K562 (cell line): ENCODE data around the gene STARD13. TPM values are rescaled to one million over a fixed set of nuclear protein-coding genes. Genes with fewer than 3 reads are reported as not detected.

Experiments used
- ATAC-seq: fragments of 200-7000 bp; cut with Tn5 transposase; 3 replicates; pipeline ENCODE4 v1.9.1; 2020; ENCODE audit warnings: moderate library complexity
- BruUV-seq: library from RNA; stranded (reverse); fragments of 400-500 nt; replicated peaks from 2 replicates; lab custom pipeline; 2021; lab: Mats Ljungman, UMichigan
- CTCF ChIA-PET: fragments of 300-600 bp; formaldehyde crosslinking; extraction: SDS; loops from one replicate; lab custom pipeline; 2021; ENCODE audit warnings: low intra/inter-chr PET ratio; lab: Yijun Ruan, JAX
- POLR2A ChIA-PET: fragments of 300-600, 350-650 bp; sonication (Branson Sonifier 250); formaldehyde crosslinking; extraction: SDS; loops from one replicate; lab custom pipeline; 2021; ENCODE audit warnings: antibody characterized with exemption, inconsistent platforms; lab: Yijun Ruan, JAX
- DNase-seq, 4 experiments: peaks; one replicate each; pipeline versions ENCODE4 v3.0.0 to v3.0.0-alpha.2; 2011 to 2018; ENCODE audit warnings: low spot score in 3 of 4, mixed read lengths in 3 of 4; ENCODE audit errors: extremely low read depth in 1 of 4
- FAIRE-seq: peaks from 2 replicates; lab custom pipeline; 2011; peaks lifted over from hg19 to GRCh38; lab: Jason Lieb, UNC
- H2AFZ ChIP-seq: 2 replicates; pipeline ENCODE4 v1.6.0; 2011; ENCODE audit warnings: low read depth, low read length, control low read depth, inconsistent platforms
- H3K27ac ChIP-seq: fragments of 200-600 bp; 3 replicates; pipeline ENCODE4 v1.8.0; 2011; ENCODE audit warnings: low read depth, mild to moderate bottlenecking, control low read depth, inconsistent platforms, low read length, moderate library complexity, mixed read lengths; ENCODE audit errors: extremely low read depth
- H3K27me3 ChIP-seq, 2 experiments: fragments of 300-600 bp in 1 of 2; 2 replicates in 1 of 2; 3 replicates in 1 of 2; pipeline versions ENCODE4 v1.6.0 to v1.8.0; 2011; ENCODE audit warnings: inconsistent platforms in 2 of 2, low read length in 2 of 2, mild to moderate bottlenecking in 1 of 2, mixed read lengths in 1 of 2, moderate library complexity in 1 of 2; ENCODE audit not compliant: control insufficient read depth in 2 of 2, insufficient read depth in 2 of 2
- H3K36me3 ChIP-seq: fragments of 300-600 bp; 3 replicates; pipeline ENCODE4 v1.8.0; 2011; ENCODE audit warnings: mild to moderate bottlenecking, low read length, inconsistent platforms; ENCODE audit not compliant: control insufficient read depth, insufficient read depth
- H3K4me1 ChIP-seq, 2 experiments: fragments of 200-600 bp in 1 of 2; replicated peaks in 1 of 2; 2 replicates in 1 of 2; 3 replicates in 1 of 2; pipeline versions ENCODE4 v1.5.1 to v1.8.0; 2011; ENCODE audit warnings: inconsistent platforms in 2 of 2, low read length in 2 of 2, mild to moderate bottlenecking in 1 of 2, mixed read lengths in 1 of 2, moderate library complexity in 1 of 2; ENCODE audit not compliant: control insufficient read depth in 2 of 2, insufficient read depth in 2 of 2
- H3K4me2 ChIP-seq: 2 replicates; pipeline ENCODE4 v1.6.1; 2011; ENCODE audit warnings: low read length, control low read depth, inconsistent platforms, mixed read lengths; ENCODE audit not compliant: insufficient read depth
- H3K4me3 ChIP-seq: fragments of 200-600 bp; sonication (generic), shearing (Covaris generic); 2 replicates; pipeline ENCODE4 v1.5.1; 2016; ENCODE audit warnings: control low read depth, inconsistent platforms
- H3K79me2 ChIP-seq: fragments of 200-600 bp; 3 replicates; pipeline ENCODE4 v1.8.0; 2011; ENCODE audit warnings: low read length, inconsistent platforms; ENCODE audit not compliant: control insufficient read depth, insufficient read depth
- H3K9ac ChIP-seq, 2 experiments: 2 replicates each; pipeline versions ENCODE4 v1.6.0 to v1.6.1; 2011; ENCODE audit warnings: low read depth in 2 of 2, low read length in 2 of 2, control low read depth in 1 of 2, inconsistent platforms in 1 of 2, mild to moderate bottlenecking in 1 of 2, mixed read lengths in 1 of 2; ENCODE audit not compliant: insufficient read depth in 1 of 2
- H3K9me1 ChIP-seq: one replicate; pipeline ENCODE4 v1.6.0; 2011; ENCODE audit warnings: inconsistent platforms, mild to moderate bottlenecking, low read length, moderate library complexity; ENCODE audit not compliant: control insufficient read depth, insufficient read depth
- H3K9me3 ChIP-seq: replicated peaks from 2 replicates; pipeline ENCODE4 v1.5.1; 2011; ENCODE audit warnings: low read depth, low read length, inconsistent platforms; ENCODE audit not compliant: control insufficient read depth, insufficient read depth
- H4K20me1 ChIP-seq: replicated peaks from 2 replicates; pipeline ENCODE4 v1.6.1; 2011; ENCODE audit warnings: low read length, inconsistent platforms, mixed read lengths; ENCODE audit not compliant: control insufficient read depth, insufficient read depth
- BRD4 ChIP-seq: fragments of 200-600 bp; sonication (generic); IDR thresholded peaks from 2 replicates; pipeline ENCODE4 v1.6.1; 2017; ENCODE audit warnings: inconsistent platforms
- CGGBP1 ChIP-seq: fragments of 250-450 bp; sonication (Bioruptor Pico); IDR thresholded peaks from 2 replicates; pipeline ENCODE4 v1.9.0; 2021; ENCODE audit warnings: mild to moderate bottlenecking
- CHCHD3 ChIP-seq: fragments of 250-450 bp; sonication (Bioruptor Pico); IDR thresholded peaks from 2 replicates; pipeline ENCODE4 v2.1.2; 2022; ENCODE audit warnings: mild to moderate bottlenecking
- CREBBP ChIP-seq: IDR thresholded peaks from one replicate; pipeline ENCODE4 v1.6.1; 2012; ENCODE audit warnings: low read depth, mild to moderate bottlenecking, control low read depth, inconsistent platforms, low read length
- GABPA ChIP-seq: fragments of 200-800 bp; sonication (Bioruptor generic); conservative IDR thresholded peaks from 2 replicates; pipeline ENCODE4 v1.6.1; 2016; ENCODE audit warnings: low read depth, missing genetic modification characterization, missing compliant biosample characterization
- KDM2B ChIP-seq: fragments of 250-450 bp; sonication (Bioruptor Pico); IDR thresholded peaks from 2 replicates; pipeline ENCODE4 v1.8.0; 2021; ENCODE audit warnings: mild to moderate bottlenecking, moderate library complexity
- MBD1 ChIP-seq: fragments of 250-450 bp; sonication (Bioruptor Pico); IDR thresholded peaks from 2 replicates; pipeline ENCODE4 v1.8.0; 2022; ENCODE audit warnings: inconsistent platforms
- POLR3A ChIP-seq: IDR thresholded peaks from 2 replicates; pipeline ENCODE4 v1.6.1; 2011; ENCODE audit warnings: borderline replicate concordance, mild to moderate bottlenecking, moderate library complexity; ENCODE audit not compliant: insufficient read length, insufficient read depth; ENCODE audit errors: extremely low read depth
- RFX5 ChIP-seq: IDR thresholded peaks from 2 replicates; pipeline ENCODE4 v1.6.1; 2011; ENCODE audit warnings: low read depth, mild to moderate bottlenecking, improper control_type of control experiment, low read length
- ZMIZ1 ChIP-seq, 2 experiments: fragments of 150-350 bp in 1 of 2; IDR thresholded peaks; 2 replicates each; pipeline ENCODE4 v1.6.1; 2012 to 2016; ENCODE audit warnings: low read depth in 2 of 2, low read length in 2 of 2, mild to moderate bottlenecking in 1 of 2, moderate library complexity in 1 of 2
- ZNF445 ChIP-seq: fragments of 250-450 bp; sonication (Bioruptor Pico); IDR thresholded peaks from 2 replicates; pipeline ENCODE4 v1.4.0; 2020; ENCODE audit warnings: low read depth, mild to moderate bottlenecking, moderate library complexity
- WGBS: fragments of 100-300 bp; shearing (Covaris generic); methylation state at CpG from one replicate; pipeline ENCODE4 v1.1.6; 2016; ENCODE audit warnings: low coverage, mixed read lengths; ENCODE audit not compliant: insufficient coverage; ENCODE audit errors: missing lambda C conversion rate; 5-methylcytosine and 5-hydroxymethylcytosine counted together
- in situ Hi-C: fragments of 300-500 bp; cut with MboI; formaldehyde crosslinking; loops from 4 replicates; pipeline ENCODE4 v1.15.0; 2018; ENCODE audit warnings: inconsistent platforms, mixed read lengths
- intact Hi-C: fragments of 100-400 bp; cut with micrococcal nuclease; formaldehyde crosslinking; loops from 2 replicates; pipeline ENCODE4 v1.14.2; 2022
- polyA plus RNA-seq, 8 experiments: library from polyadenylated mRNA; depleted of rRNA in 4 of 8; stranded (reverse) in 5 of 8; unstranded in 3 of 8; fragments of >200 nt; fragmentation: Nextera tagmentation in 2 of 8; fragmentation: Illumina TruSeq in 1 of 8; extraction: Ambion mirVana in 2 of 8; extraction: Trizol in 1 of 8; gene quantifications; 2 replicates each; pipeline versions ENCODE4 v1.2.1 to v1.2.3, GENCODE V29; 2011 to 2014; ENCODE audit warnings: inconsistent platforms in 1 of 8, missing spikeins in 1 of 8
- total RNA-seq, 7 experiments: library from RNA; depleted of rRNA in 6 of 7; stranded (reverse); fragments of >200 nt in 6 of 7; fragmentation: Illumina TruSeq in 2 of 7; extraction: Trizol in 2 of 7; gene quantifications; 2 replicates each; pipeline versions ENCODE4 v1.2.1 to v1.2.3, GENCODE V29; 2011 to 2021; ENCODE audit warnings: low replicate concordance in 1 of 7

STARD13 gene
- total and polyA plus RNA-seq, 9 of the 15 experiments (the other 6 are each of a cell fraction or from before 2014, with no cell fraction given): 0.11 TPM; not detected in 8

GRCh38 chr13:33284916-33285315, 639 bp downstream of the STARD13 start:
- Histone ChIP-seq H3K36me3 (no peaks in the 10 kb centered on the region), H3K9me1 (no peaks in the 10 kb centered on the region), H3K4me1 (no peaks in the 10 kb centered on the region; a peak in 1 of 5 replicates), H3K4me2 (no peak overlapping the region), H3K9me3 (no peaks in the 10 kb centered on the region), H2AFZ (no peak overlapping the region), H3K4me3 (no peak overlapping the region), H3K27ac (no peak overlapping the region), H3K27me3 (peaks cover 0 to 4% of the 10 kb centered on the region in 2 experiments; a peak in 3 of 5 replicates), H3K9ac (no peak overlapping the region), H4K20me1 (no peaks in the 10 kb centered on the region), H3K79me2 (no peaks in the 10 kb centered on the region)
- BruUV-seq: no TSS peak
- intact Hi-C loops: no loop called here
- WGBS: 0% methylated on average over 6 of the region's 6 CpGs
- ChIA-PET CTCF (no interaction called here), POLR2A (no interaction called here)
- ATAC-seq (no peak), FAIRE-seq (no peak), DNase-seq (no peak)
- TF ChIP-seq KDM2B (CRISPR knock-in tag) (no peak), CREBBP (no peak), MBD1 (CRISPR knock-in tag) (no peak)
- in situ Hi-C loops: no loop called here

- intact Hi-C loops (no loop called here), in situ Hi-C loops (no loop called here)
- Histone ChIP-seq H3K27me3 (peaks cover 0 to 4% of the 10 kb centered on the region in 2 experiments; a peak in 3 of 5 replicates), H3K9me1 (no peaks in the 10 kb centered on the region), H3K36me3 (no peaks in the 10 kb centered on the region), H3K4me2 (no peak overlapping the region), H2AFZ (no peak overlapping the region), H3K4me1 (no peaks in the 10 kb centered on the region; a peak in 1 of 5 replicates), H3K27ac (no peak overlapping the region), H3K79me2 (no peaks in the 10 kb centered on the region), H4K20me1 (no peaks in the 10 kb centered on the region), H3K4me3 (no peak overlapping the region), H3K9me3 (no peaks in the 10 kb centered on the region), H3K9ac (no peak overlapping the region)
- no peak for ATAC-seq
- no peak for DNase-seq
- no peak for FAIRE-seq
- BruUV-seq: no TSS peak
- ChIA-PET POLR2A (no interaction called here), CTCF (no interaction called here)
- WGBS: 0% methylated on average over 1 of the region's 1 CpG
- no peak for TF ChIP-seq CHCHD3 (CRISPR knock-in tag)
- TF ChIP-seq POLR3A: no peak
- TF ChIP-seq GABPA (tag): no peak
- no peak for TF ChIP-seq ZMIZ1 (IDR thresholded peaks at IDR 0.05; ENCODE audit: low read depth in 2 of 2, low read length in 2 of 2)
- TF ChIP-seq CGGBP1 (CRISPR knock-in tag): no peak
- TF ChIP-seq ZNF445 (CRISPR knock-in tag): no peak
- TF ChIP-seq RFX5: no peak
- TF ChIP-seq BRD4: no peak
Measured at GRCh38 chr13:33284031-33284430, 1.5 kb downstream of the STARD13 start.
